Natural killer cell treated with Interleukin-12 subunit alpha and Interleukin-12 subunit beta and Interleukin-15 and Interleukin-18, amount 100 ng/mL, for 72 hours (primary cell): ENCODE measurements around the gene NDOR1. TPM values are rescaled to one million over a fixed set of nuclear protein-coding genes. Genes with fewer than 3 reads are reported as not detected.
A peak's percentile ranks its signal among the peaks of the same experiment; 100 is the strongest.

ENCODE experiments used
- ATAC-seq, 2 donors: fragments of 150-1000 bp; cut with Tn5 transposase in 1 of 2; sonication (Bioruptor Pico), chemical (Tn5 transposase) in 1 of 2; 2 replicates each; pipeline ENCODE4 v1.10.0; 2021
- DNase-seq: peaks from one replicate; pipeline ENCODE4 v3.0.0; 2022; ENCODE audit warnings: low spot score
- H3K27ac Mint-ChIP-seq, 2 donors: 1 replicate in 1 of 2; 2 replicates in 1 of 2; pipeline ENCODE4 v1.8.0; 2022; ENCODE audit warnings: mixed read lengths in 2 of 2, mild to moderate bottlenecking in 1 of 2, moderate library complexity in 1 of 2
- H3K27me3 Mint-ChIP-seq, 2 donors: 1 replicate in 1 of 2; 2 replicates in 1 of 2; pipeline ENCODE4 v1.8.0; 2022; ENCODE audit warnings: mixed read lengths in 2 of 2
- H3K36me3 Mint-ChIP-seq: one replicate; pipeline ENCODE4 v1.8.0; 2022; ENCODE audit warnings: mixed read lengths
- H3K4me1 Mint-ChIP-seq, 2 donors: 1 replicate in 1 of 2; 2 replicates in 1 of 2; pipeline ENCODE4 v1.8.0; 2022; ENCODE audit warnings: low read depth in 2 of 2, mixed read lengths in 2 of 2, mild to moderate bottlenecking in 1 of 2
- H3K4me3 Mint-ChIP-seq: one replicate; pipeline ENCODE4 v1.8.0; 2022; ENCODE audit warnings: mixed read lengths
- H3K9me3 Mint-ChIP-seq: 2 replicates; pipeline ENCODE4 v1.8.0; 2022; ENCODE audit warnings: mixed read lengths
- total RNA-seq, 2 donors: library from RNA; stranded (reverse); gene quantifications; one replicate each; pipeline ENCODE4 v1.2.3, GENCODE V29; 2022

Gene NDOR1
- total RNA-seq, 2 donors from 2014 or later, result 33.0 to 81.9 TPM

- Mint-ChIP-seq H3K27me3 (peaks cover 0 to 4% of the 10 kb centered on the region in 2 donors), H3K9me3 (no peaks in the 10 kb centered on the region), H3K36me3 (no peaks in the 10 kb centered on the region), H3K27ac (no peak overlapping the region), H3K4me1 (peaks cover 0 to 6% of the 10 kb centered on the region in 2 donors), H3K4me3 (no peak overlapping the region)
- no peak for ATAC-seq
- no peak for DNase-seq
These were observed 32.4 kb upstream of the NDOR1 start for GRCh38 chr9:137172901-137173795.

- Mint-ChIP-seq H3K4me1 (peaks cover 0 to 6% of the 10 kb centered on the region in 2 donors), H3K36me3 (no peaks in the 10 kb centered on the region), H3K27me3 (peaks cover 0 to 4% of the 10 kb centered on the region in 2 donors), H3K9me3 (no peaks in the 10 kb centered on the region), H3K27ac (no peak overlapping the region), H3K4me3 (no peak overlapping the region)
- no peak for ATAC-seq
- no peak for DNase-seq
These were observed 31.5 kb upstream of the NDOR1 start for GRCh38 chr9:137173796-137174664.

GRCh38 chr9:137174722-137175293 lies 30.7 kb upstream of the NDOR1 start:
- H3K36me3 Mint-ChIP-seq, result no peaks in the 10 kb centered on the region

GRCh38 chr9:137175345-137175961 lies 30.0 kb upstream of the NDOR1 start:
- no peak for ATAC-seq
- peaks cover 0 to 6% of the 10 kb centered on the region in 2 donors for H3K4me1 Mint-ChIP-seq
- DNase-seq, result no peak
- H3K27me3 Mint-ChIP-seq, result peaks cover 0 to 3% of the 10 kb centered on the region in 2 donors
- H3K36me3 Mint-ChIP-seq, result no peaks in the 10 kb centered on the region
- H3K9me3 Mint-ChIP-seq, result no peaks in the 10 kb centered on the region
- H3K4me3 Mint-ChIP-seq, result no peak overlapping the region
- H3K27ac Mint-ChIP-seq, result no peak overlapping the region

More at GRCh38 chr9:137174722-137175293, 30.7 kb upstream of the NDOR1 start:
- Mint-ChIP-seq H3K9me3 (no peaks in the 10 kb centered on the region), H3K27ac (no peak overlapping the region), H3K4me3 (no peak overlapping the region), H3K4me1 (peaks cover 0 to 6% of the 10 kb centered on the region in 2 donors), H3K27me3 (peaks cover 0 to 4% of the 10 kb centered on the region in 2 donors)
- ATAC-seq (no peak), DNase-seq (no peak)

- ATAC-seq, result no peak
- DNase-seq, result no peak
- no peak overlapping the region for H3K27ac Mint-ChIP-seq
- H3K4me3 Mint-ChIP-seq, result no peak overlapping the region
- H3K36me3 Mint-ChIP-seq, result no peaks in the 10 kb centered on the region
- H3K9me3 Mint-ChIP-seq, result no peaks in the 10 kb centered on the region
- peaks cover 0 to 6% of the 10 kb centered on the region in 2 donors for H3K4me1 Mint-ChIP-seq
- peaks cover 0 to under 1% of the 10 kb centered on the region in 2 donors for H3K27me3 Mint-ChIP-seq
These were observed 29.0 kb upstream of the NDOR1 start for GRCh38 chr9:137176302-137177182.

DNA sequence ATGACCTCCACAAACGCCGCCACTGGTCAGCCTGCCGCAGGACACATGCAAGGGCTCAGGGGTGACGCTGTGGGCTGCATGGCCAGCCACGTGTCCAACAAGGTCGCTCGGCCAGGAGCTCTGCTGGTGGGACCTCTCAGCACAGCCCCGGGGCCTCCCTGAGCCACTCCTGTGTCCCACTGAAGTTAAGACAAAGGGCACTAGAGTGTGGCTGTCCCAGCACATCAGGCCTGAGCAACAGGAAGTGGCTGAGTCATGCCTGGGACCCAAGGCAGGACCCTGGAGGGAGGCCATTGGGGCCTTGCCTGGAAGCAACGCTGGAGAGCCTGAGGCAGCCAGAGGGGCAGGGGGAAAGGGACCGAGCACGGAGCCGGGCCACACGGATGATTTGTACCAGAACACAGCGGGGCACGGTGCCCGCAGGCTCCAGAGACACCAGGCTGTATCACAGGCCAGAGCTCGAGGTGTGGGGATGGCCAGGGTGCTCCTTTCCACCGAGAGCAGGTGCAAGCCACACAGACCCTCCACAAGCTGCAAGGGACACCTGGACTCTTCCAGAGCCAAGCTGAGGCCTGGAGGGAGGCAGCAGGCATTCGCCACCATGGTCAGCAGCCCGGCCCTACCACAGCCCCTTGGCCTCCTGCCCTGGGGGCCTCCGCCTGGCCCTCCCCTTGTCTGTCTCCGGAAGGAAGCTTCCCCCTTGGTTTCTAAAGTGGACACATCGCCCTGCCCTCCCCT lies 27.1 kb upstream of the NDOR1 start:
- no peak overlapping the region for H3K27ac Mint-ChIP-seq
- H3K27me3 Mint-ChIP-seq, result no peaks in the 10 kb centered on the region
- H3K4me3 Mint-ChIP-seq, result no peak overlapping the region
- no peaks in the 10 kb centered on the region for H3K36me3 Mint-ChIP-seq
- DNase-seq (no peak), ATAC-seq (no peak)
- H3K4me1 Mint-ChIP-seq, result peaks cover 0 to 10% of the 10 kb centered on the region in 2 donors
- H3K9me3 Mint-ChIP-seq, result no peaks in the 10 kb centered on the region

GRCh38 chr9:137178939-137179630 lies 26.4 kb upstream of the NDOR1 start:
- ATAC-seq (no peak), DNase-seq (no peak)
- H3K27ac Mint-ChIP-seq, result no peak overlapping the region

GRCh38 chr9:137179761-137180160 lies 25.7 kb upstream of the NDOR1 start:
- no peak for ATAC-seq
- H3K27me3 Mint-ChIP-seq, result no peaks in the 10 kb centered on the region
- no peak for DNase-seq
- no peak overlapping the region for H3K27ac Mint-ChIP-seq
- H3K4me1 Mint-ChIP-seq, result peaks cover 7 to 15% of the 10 kb centered on the region in 2 donors
- H3K9me3 Mint-ChIP-seq, result no peaks in the 10 kb centered on the region
- H3K4me3 Mint-ChIP-seq, result no peak overlapping the region
- peaks cover 6% of the 10 kb centered on the region for H3K36me3 Mint-ChIP-seq

More at GRCh38 chr9:137178939-137179630, 26.4 kb upstream of the NDOR1 start:
- Mint-ChIP-seq H3K4me3 (no peak overlapping the region), H3K9me3 (no peaks in the 10 kb centered on the region), H3K4me1 (peaks cover 2 to 11% of the 10 kb centered on the region in 2 donors), H3K36me3 (peaks cover 3% of the 10 kb centered on the region), H3K27me3 (no peaks in the 10 kb centered on the region)

DNA sequence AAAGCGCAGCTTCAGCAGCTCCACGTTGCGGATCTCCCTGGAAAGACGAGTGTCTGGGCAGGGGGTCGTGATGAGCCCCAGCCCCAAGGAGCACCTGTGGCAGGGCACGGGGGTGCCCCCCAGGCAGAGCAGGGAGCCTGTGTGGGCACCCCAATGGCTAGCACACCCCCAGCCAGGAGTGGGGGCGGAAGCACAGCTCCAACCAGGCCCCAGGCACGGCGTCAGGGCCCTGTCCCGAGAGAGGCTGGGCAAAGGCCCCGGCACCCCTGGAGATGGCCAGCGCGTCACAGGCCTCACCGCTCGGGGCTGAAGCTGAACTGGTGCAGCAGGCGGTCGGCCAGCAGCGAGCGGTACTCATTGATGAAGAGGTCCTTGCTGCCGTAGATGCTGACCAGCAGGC lies 25.0 kb upstream of the NDOR1 start:
- H3K4me1 Mint-ChIP-seq, result peaks cover 7 to 15% of the 10 kb centered on the region in 2 donors
- DNase-seq (no peak), ATAC-seq (no peak)
- H3K36me3 Mint-ChIP-seq, result peaks cover 6% of the 10 kb centered on the region
- no peaks in the 10 kb centered on the region for H3K27me3 Mint-ChIP-seq
- no peaks in the 10 kb centered on the region for H3K9me3 Mint-ChIP-seq
- H3K4me3 Mint-ChIP-seq, result no peak overlapping the region
- no peak overlapping the region for H3K27ac Mint-ChIP-seq

DNA sequence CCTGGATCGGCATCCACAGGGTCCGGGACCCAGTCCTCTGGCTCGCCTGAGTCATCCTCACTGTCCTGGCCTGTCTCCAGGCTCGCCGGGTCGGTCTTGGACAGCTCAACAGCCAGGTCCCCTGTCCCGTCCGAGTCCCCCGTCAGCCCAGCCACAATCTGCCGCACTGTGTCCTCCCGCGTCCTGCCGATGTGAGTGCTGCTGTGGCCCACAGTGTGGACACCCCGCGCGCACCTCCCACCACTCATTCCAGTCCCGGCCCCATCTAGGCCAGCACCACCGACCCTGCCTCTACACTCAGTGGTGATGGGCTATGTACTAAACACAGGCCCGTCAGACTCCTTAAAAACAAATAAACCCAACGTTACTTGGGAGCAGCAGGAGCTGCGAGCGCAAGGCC lies 23.8 kb upstream of the NDOR1 start:
- H3K4me3 Mint-ChIP-seq, result no peak overlapping the region
- H3K4me1 Mint-ChIP-seq, result peaks cover 7 to 15% of the 10 kb centered on the region in 2 donors
- no peaks in the 10 kb centered on the region for H3K27me3 Mint-ChIP-seq
- ATAC-seq (peak in 1 of 2 donors; percentile 6), DNase-seq (no peak)
- H3K27ac Mint-ChIP-seq, result no peak overlapping the region
- H3K36me3 Mint-ChIP-seq, result peaks cover 6% of the 10 kb centered on the region
- no peaks in the 10 kb centered on the region for H3K9me3 Mint-ChIP-seq

GRCh38 chr9:137182836-137183235 lies 22.7 kb upstream of the NDOR1 start:
- H3K27me3 Mint-ChIP-seq, result no peaks in the 10 kb centered on the region
- ATAC-seq (no peak), DNase-seq (no peak)
- peaks cover 13 to 20% of the 10 kb centered on the region in 2 donors for H3K4me1 Mint-ChIP-seq
- no peak overlapping the region for H3K27ac Mint-ChIP-seq
- no peaks in the 10 kb centered on the region for H3K9me3 Mint-ChIP-seq
- H3K4me3 Mint-ChIP-seq, result no peak overlapping the region
- H3K36me3 Mint-ChIP-seq, result peaks cover 6% of the 10 kb centered on the region
